ENCODE data around the gene ADAMTS7.
A peak's percentile ranks its signal among the peaks of the same experiment; 100 is the strongest.
"Not testable (repeated sequence)": the region's sequence is repeated elsewhere in the genome, so short reads cannot be mapped to it uniquely, and the experiment has no call there.

Gene ADAMTS7, protein sequence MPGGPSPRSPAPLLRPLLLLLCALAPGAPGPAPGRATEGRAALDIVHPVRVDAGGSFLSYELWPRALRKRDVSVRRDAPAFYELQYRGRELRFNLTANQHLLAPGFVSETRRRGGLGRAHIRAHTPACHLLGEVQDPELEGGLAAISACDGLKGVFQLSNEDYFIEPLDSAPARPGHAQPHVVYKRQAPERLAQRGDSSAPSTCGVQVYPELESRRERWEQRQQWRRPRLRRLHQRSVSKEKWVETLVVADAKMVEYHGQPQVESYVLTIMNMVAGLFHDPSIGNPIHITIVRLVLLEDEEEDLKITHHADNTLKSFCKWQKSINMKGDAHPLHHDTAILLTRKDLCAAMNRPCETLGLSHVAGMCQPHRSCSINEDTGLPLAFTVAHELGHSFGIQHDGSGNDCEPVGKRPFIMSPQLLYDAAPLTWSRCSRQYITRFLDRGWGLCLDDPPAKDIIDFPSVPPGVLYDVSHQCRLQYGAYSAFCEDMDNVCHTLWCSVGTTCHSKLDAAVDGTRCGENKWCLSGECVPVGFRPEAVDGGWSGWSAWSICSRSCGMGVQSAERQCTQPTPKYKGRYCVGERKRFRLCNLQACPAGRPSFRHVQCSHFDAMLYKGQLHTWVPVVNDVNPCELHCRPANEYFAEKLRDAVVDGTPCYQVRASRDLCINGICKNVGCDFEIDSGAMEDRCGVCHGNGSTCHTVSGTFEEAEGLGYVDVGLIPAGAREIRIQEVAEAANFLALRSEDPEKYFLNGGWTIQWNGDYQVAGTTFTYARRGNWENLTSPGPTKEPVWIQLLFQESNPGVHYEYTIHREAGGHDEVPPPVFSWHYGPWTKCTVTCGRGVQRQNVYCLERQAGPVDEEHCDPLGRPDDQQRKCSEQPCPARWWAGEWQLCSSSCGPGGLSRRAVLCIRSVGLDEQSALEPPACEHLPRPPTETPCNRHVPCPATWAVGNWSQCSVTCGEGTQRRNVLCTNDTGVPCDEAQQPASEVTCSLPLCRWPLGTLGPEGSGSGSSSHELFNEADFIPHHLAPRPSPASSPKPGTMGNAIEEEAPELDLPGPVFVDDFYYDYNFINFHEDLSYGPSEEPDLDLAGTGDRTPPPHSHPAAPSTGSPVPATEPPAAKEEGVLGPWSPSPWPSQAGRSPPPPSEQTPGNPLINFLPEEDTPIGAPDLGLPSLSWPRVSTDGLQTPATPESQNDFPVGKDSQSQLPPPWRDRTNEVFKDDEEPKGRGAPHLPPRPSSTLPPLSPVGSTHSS (N-terminal part only)

GRCh38 chr15:78811124-78811824, at the start of gene ADAMTS7:
Gene ADAMTS7, minus strand, starts transcription at chr15:78811464. Its CDS starts 244 bp downstream, at chr15:78811220.
- peak; percentile 86 for DNase-seq

DNA sequence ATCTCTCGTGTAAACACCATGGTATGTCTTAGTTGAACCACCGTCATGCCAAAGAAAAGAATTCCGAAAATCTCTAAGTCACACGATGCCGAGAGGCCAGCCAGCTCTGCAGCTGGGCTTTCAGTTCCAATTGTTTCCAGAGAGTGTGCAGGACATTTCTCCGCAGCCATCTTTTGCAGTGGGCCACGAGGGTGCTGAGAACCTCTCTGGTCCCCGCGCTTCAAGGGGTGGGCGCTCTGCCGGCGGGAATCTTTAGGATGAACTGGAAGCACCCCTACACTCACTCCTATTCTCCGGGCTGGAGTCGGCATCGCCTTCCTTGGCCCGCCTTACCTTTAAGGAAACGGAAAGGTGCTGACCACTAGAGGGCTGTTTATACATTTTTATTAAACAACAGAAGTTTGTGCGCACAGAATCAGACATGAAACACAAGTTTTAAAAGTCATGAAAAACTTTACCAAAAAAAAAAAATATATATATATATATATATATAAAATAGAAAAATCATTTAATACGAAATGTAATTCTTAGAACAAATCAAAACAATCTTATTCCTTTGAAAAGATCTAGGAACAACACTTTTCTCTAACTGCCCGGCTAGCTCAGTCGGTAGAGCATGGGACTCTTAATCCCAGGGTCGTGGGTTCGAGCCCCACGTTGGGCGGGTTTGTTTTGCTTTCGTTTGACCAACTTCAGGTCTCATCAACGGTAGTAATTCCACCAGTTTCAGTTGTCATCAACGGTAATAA, 48.9 kb upstream of the ADAMTS7 start:
- DNase-seq, result peak; percentile 78

GRCh38 chr15:78855746-78856145, 44.5 kb upstream of the ADAMTS7 start:
- no peak for DNase-seq

GRCh38 chr15:78854833-78855372, 43.6 kb upstream of the ADAMTS7 start:
- no peak for DNase-seq

DNA sequence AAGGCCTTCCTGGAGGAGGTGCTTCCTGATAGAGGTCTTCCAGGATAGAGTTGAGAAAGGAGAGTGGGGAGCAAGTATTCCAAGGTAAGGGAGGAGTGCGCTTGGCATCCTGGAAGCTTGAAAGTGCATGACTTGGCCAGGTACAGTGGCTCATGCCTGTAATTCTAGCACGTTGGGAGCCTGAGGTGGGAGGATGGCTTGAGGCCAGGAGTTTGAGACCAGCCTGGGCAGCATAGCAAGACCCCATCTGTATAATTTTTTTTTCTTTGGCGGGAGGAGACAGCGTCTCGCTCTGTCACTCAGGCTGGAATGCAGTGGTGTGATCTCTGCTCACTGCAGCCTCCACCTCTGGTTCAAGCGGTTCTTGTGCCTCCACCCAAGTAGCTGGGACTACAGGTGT, 42.2 kb upstream of the ADAMTS7 start:
- no peak for DNase-seq

GRCh38 chr15:78850941-78851755, 39.9 kb upstream of the ADAMTS7 start:
- DNase-seq, result no peak

GRCh38 chr15:78850352-78850751, 39.1 kb upstream of the ADAMTS7 start:
- no peak for DNase-seq

DNA sequence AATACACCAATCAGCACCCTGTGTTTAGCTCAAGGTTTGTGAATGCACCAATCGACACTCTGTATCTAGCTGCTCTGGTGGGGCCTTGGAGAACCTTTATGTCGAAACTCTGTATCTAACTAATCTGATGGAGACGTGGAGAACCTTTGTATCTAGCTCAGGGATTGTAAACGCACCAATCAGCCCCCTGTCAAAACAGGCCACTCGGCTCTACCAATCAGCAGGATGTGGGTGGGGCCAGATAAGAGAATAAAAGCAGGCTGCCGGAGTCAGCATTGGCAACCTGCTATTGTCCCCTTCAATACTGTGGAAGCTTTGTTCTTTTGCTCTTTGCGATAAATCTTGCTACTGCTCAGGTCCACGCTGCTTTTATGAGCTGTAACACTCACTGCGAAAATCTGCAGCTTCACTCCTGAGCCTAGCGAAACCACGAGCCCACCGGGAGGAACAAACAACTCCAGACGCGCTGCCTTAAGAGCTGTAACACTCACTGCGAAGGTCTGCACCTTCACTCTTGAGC, 36.2 kb upstream of the ADAMTS7 start:
- not testable (repeated sequence) for DNase-seq

GRCh38 chr15:78846906-78847305, 35.6 kb upstream of the ADAMTS7 start:
- not testable (repeated sequence) for DNase-seq

GRCh38 chr15:78842519-78842918, 31.3 kb upstream of the ADAMTS7 start:
- no peak for DNase-seq

DNA sequence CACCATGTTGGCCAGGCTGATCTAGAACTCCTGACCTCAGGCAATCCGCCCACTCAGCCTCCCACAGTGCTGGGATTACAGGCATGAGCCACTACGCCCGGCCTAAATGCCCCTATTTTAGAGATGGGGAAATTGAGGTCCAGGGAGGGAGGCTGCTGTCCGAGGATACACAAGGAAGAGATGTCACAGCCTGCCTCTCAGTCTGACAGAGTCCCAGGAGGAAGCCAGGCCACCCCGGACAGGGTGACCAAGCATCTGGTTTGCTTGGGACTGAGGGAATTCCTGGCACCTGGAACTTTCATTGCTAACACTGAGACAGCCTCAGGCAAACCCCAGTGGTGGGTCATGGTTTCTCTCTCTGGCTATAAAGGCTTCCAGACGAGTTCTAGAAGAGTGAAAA, 30.6 kb upstream of the ADAMTS7 start:
- DNase-seq, result no peak

DNA sequence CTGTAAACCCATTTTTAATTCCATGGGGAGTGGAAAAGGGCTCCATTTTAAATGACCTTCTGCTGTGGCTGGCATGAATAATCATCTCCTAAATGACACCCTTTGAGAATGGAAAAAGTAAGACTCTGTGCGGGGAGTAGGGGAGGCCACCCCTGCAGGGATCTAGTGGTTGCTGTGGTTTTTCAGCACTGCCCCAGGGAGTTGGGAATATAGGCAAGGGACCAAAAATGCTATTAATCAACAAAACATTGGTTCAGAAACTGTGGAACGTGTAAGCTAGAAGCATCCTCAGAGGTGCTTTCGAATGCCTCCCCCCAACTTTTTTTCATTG, 30.1 kb upstream of the ADAMTS7 start:
- no peak for DNase-seq

- DNase-seq, result peak; percentile 46
Measured at GRCh38 chr15:78840661-78841375, 29.6 kb upstream of the ADAMTS7 start.

- DNase-seq, result not testable (repeated sequence)
Measured at GRCh38 chr15:78839151-78839550, 27.9 kb upstream of the ADAMTS7 start.

- DNase-seq, result peak; percentile 69
Measured at GRCh38 chr15:78838489-78838888, 27.2 kb upstream of the ADAMTS7 start.

DNA sequence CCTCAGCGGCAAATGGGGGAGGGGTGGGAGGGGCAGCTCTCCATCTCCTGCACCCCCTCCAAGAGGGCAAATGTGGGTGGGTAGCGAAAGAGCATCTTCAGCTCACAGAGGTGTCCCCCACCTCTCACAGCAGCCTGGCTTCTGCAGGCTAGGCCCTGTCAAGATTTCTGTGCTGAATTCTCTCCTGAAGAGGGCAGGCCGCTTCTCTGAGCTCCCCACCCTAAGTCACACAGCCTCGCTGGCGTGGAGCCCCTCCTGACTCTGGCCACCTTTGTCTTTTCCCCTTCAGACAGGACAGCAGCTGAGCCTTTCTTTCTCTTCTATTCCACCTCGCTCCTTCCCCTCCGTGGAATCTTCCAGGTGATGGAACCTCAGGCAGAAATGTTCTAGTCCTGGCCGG, 26.3 kb upstream of the ADAMTS7 start:
- DNase-seq, result no peak

DNA sequence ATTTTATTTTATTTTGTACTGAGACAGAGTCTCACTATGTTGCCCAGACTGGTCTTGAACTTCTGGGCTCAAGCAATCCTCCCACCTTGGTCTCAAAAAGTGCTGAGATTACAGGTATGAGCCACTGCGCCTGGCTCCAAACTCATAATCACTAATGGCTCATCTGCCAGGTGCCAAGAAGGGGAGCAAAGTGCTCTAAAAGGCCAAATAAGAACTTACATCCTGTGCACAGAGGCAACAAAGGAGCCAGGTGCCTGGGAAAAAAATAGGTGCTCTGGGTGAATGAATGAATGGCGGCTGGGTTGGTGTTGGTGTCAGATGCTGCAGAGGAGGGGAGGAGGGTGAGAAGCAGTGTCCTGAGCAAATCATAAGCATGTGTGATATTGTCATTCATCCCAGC, 25.9 kb upstream of the ADAMTS7 start:
- DNase-seq, result no peak

GRCh38 chr15:78836333-78836732, 25.1 kb upstream of the ADAMTS7 start:
- DNase-seq, result no peak

Data from left hindlimb (tissue), 1 donor.